SK-N-MC (cell line): ENCODE data around the gene AKR1A1.
A peak's percentile ranks its signal among the peaks of the same experiment; 100 is the strongest.

Experiments
- DNase-seq: peaks from one replicate; pipeline ENCODE4 v3.0.0-alpha.2; 2011; ENCODE audit warnings: low read depth, low spot score
- H3K27ac ChIP-seq: fragments of 200-600 bp; sonication (generic); 2 replicates; pipeline ENCODE4 v1.5.1; 2016; ENCODE audit warnings: mixed run types
- H3K36me3 ChIP-seq: fragments of 200-600 bp; sonication (generic); 2 replicates; pipeline ENCODE4 v1.6.1; 2017; ENCODE audit warnings: antibody characterized with exemption, low read length, mixed read lengths; ENCODE audit not compliant: insufficient read depth
- H3K4me3 ChIP-seq: fragments of 200-600 bp; sonication (generic); 2 replicates; pipeline ENCODE4 v1.5.1; 2016
- H3K9ac ChIP-seq: fragments of 200-600 bp; sonication (generic); 2 replicates; pipeline ENCODE4 v1.8.0; 2017; ENCODE audit warnings: mixed run types, mixed read lengths; ENCODE audit not compliant: insufficient read length
- H3K9me3 ChIP-seq: fragments of 200-600 bp; sonication (generic); 2 replicates; pipeline ENCODE4 v1.6.1; 2017; ENCODE audit warnings: low read depth, mild to moderate bottlenecking, antibody characterized with exemption, low read length, moderate library complexity, mixed read lengths
- EZH2 ChIP-seq: fragments of 200-600 bp; sonication (generic); IDR thresholded peaks from one replicate; pipeline ENCODE4 v1.6.1; 2017; ENCODE audit warnings: antibody characterized with exemption
- FOXP2 ChIP-seq: optimal IDR thresholded peaks from 2 replicates; pipeline ENCODE3; 2011; ENCODE audit warnings: mild to moderate bottlenecking, moderate library complexity; ENCODE audit not compliant: insufficient read depth; ENCODE audit errors: extremely low read length, control extremely low read depth
- POLR2AphosphoS5 ChIP-seq: IDR thresholded peaks from 2 replicates; pipeline ENCODE4 v1.6.1; 2012; ENCODE audit warnings: mild to moderate bottlenecking, low read depth, low read length, borderline replicate concordance

AKR1A1 gene

GRCh38 chr1:45550401-45551351 is at the start of gene AKR1A1:
Gene AKR1A1, plus strand, starts transcription at chr1:45550826. Its CDS starts 10,969 bp downstream, at chr1:45561795.
- H3K27ac ChIP-seq, result peak within 1 kb of the TSS; percentile 76
- TF ChIP-seq POLR2AphosphoS5 (peak; percentile 98), FOXP2 (no peak)
- H3K36me3 ChIP-seq, result peaks cover 23% of the 10 kb centered on the region
- DNase-seq, result no peak
- H3K9me3 ChIP-seq, result no peaks in the 10 kb centered on the region
- H3K9ac ChIP-seq, result peak within 1 kb of the TSS; percentile 95
- H3K4me3 ChIP-seq, result peak within 1 kb of the TSS; percentile 99

GRCh38 chr1:45501505-45501859 is 49.1 kb upstream of the AKR1A1 start:
- Histone ChIP-seq H3K9me3 (no peaks in the 10 kb centered on the region), H3K36me3 (no peaks in the 10 kb centered on the region), H3K27ac (no peak overlapping the region), H3K4me3 (peak overlapping the region; percentile 97), H3K9ac (no peak overlapping the region)
- DNase-seq, result no peak
- TF ChIP-seq FOXP2, result no peak
- no peak for TF ChIP-seq EZH2
- no peak for TF ChIP-seq POLR2AphosphoS5

GRCh38 chr1:45503462-45504360 is 46.9 kb upstream of the AKR1A1 start:
- TF ChIP-seq EZH2 (no peak), POLR2AphosphoS5 (no peak), FOXP2 (no peak)
- H3K27ac ChIP-seq, result no peak overlapping the region
- no peaks in the 10 kb centered on the region for H3K9me3 ChIP-seq
- H3K9ac ChIP-seq, result no peak overlapping the region
- no peak overlapping the region for H3K4me3 ChIP-seq
- H3K36me3 ChIP-seq, result peaks cover 11% of the 10 kb centered on the region; the same call in 1 of the 2 replicates
- no peak for DNase-seq

- TF ChIP-seq EZH2 (no peak), POLR2AphosphoS5 (no peak), FOXP2 (no peak)
- H3K9ac ChIP-seq, result no peak overlapping the region
- H3K36me3 ChIP-seq, result peaks cover 41% of the 10 kb centered on the region
- H3K27ac ChIP-seq, result 0 out of 2 replicates have a peak overlapping the region, but pooled peaks have one; percentile 50
- no peaks in the 10 kb centered on the region for H3K9me3 ChIP-seq
- H3K4me3 ChIP-seq, result no peak overlapping the region
- no peak for DNase-seq
Measured at GRCh38 chr1:45507195-45507594, 43.4 kb upstream of the AKR1A1 start.

GRCh38 chr1:45507893-45508292 is 42.7 kb upstream of the AKR1A1 start:
- Histone ChIP-seq H3K9me3 (no peaks in the 10 kb centered on the region), H3K4me3 (no peak overlapping the region), H3K9ac (no peak overlapping the region), H3K36me3 (peaks cover 48% of the 10 kb centered on the region), H3K27ac (peak overlapping the region; percentile 50; the same call in 1 of the 2 replicates)
- TF ChIP-seq POLR2AphosphoS5 (no peak), FOXP2 (no peak)
- no peak for DNase-seq

- TF ChIP-seq POLR2AphosphoS5 (peak; percentile 50), FOXP2 (no peak), EZH2 (no peak)
Measured at GRCh38 chr1:45508295-45509151, 42.1 kb upstream of the AKR1A1 start.

More at GRCh38 chr1:45508295-45509151, 42.1 kb upstream of the AKR1A1 start:
- Histone ChIP-seq H3K36me3 (peaks cover 55% of the 10 kb centered on the region), H3K4me3 (no peak overlapping the region), H3K27ac (peak overlapping the region; percentile 50), H3K9ac (no peak overlapping the region), H3K9me3 (no peaks in the 10 kb centered on the region)
- DNase-seq, result no peak
